Head of caudate nucleus (tissue), 42 donors: ENCODE measurements around the gene NTRK3.
A peak's percentile ranks its signal among the peaks of the same experiment; 100 is the strongest.
"Not testable (repeated sequence)": the region's sequence is repeated elsewhere in the genome, so short reads cannot be mapped to it uniquely, and the experiment has no call there.

Experiments used
- DNase-seq, 42 donors: peaks; one replicate each; pipeline versions ENCODE4 v3.0.0 to v3.0.0-alpha.2; 2020 to 2021; ENCODE audit warnings: mixed read lengths in 7 of 42
- intact Hi-C: fragments of 100-400 bp; cut with DNase I; formaldehyde crosslinking; loops from one replicate; pipeline ENCODE4 v1.15.0; 2022

Gene NTRK3

DNA sequence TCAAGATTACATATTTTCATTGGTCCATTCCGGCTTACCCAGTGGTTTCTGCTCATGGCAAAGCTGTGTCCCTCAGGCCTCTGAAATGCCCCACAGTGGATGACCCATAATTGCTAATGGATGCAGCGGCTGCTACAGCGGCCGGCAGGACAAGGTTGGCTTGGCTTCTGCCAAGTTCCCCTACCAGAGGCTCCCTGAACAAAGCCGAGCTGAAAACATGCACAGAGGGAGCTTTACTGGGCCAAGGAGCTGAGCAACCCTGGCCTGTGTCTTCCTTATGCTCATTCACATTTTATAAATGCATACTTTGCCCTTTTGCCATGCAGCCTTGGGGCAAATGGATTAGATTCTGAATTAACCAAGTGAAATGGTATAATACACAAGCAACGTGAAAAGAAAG is 150.5 kb downstream of the NTRK3 start:
- DNase-seq, result peak in 20 of 42 donors; percentile 17 to 71 (median 28)
- intact Hi-C loops, result no loop called here

GRCh38 chr15:88104357-88104756 is 152.2 kb downstream of the NTRK3 start:
- intact Hi-C loops, result no loop called here
- no peak for DNase-seq

DNA sequence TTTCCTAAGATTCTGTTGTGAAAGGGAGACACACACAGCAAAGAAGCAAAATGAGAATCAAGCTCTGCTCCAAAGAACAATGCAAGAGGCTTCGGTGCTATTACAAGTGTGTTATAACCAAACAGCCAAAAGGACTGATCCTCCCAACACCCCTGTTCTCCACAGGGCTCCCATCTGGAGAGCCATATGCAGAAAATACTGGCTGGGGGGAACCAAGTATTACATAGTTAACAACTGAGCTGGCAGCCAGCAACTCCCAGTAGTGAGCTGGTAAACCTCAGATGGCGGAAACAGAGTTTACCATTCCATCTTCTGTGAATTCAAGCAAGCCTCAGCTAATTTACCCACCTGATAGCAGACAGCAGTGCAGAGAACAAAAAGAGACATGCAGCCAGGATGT is 156.4 kb downstream of the NTRK3 start:
- no peak for DNase-seq
- intact Hi-C loops, result no loop called here

DNA sequence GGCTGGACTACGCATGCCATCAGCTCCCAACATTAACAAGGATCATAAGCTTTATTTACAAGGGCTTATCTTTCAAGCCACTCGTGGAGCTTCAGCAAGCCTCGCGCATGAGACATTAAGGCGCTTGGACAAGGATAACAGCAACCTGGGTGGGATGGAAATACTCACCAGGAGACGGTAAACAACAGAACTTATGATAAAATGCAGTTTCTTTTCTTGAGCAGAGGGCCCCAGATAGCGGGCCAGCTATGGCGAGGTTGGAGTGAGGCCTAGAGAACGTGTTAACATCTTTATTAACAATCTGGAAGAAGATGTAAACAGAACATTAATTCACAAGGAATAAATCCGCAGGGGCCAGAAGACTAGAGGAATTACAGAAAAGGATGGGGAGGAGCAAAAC is 158.2 kb downstream of the NTRK3 start:
- DNase-seq, result no peak

DNA sequence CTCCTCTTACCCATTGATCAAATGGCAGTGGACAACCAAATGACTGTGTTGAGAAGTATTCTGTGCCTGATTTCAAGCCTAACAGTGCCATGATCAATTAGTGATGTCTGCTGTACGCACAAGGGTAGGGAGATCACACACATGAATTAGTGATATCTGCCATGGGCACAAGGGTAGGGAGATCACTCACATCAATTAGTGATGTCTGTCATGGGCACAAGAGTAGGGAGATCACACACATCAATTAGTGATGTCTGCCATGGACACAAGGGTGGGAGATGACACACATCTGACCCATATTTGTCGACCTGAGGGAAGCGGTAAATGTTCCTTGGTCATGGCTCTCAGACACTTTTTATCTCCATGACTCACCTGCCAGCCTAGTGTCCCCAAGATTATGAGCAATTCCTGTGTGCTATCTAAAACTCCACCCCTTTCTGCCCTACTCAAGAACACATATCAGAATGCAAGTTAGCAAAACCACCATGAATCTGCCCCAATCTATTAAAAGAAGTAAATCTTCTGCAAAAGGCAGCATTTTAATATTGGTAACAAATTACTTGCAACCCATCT is 165.0 kb downstream of the NTRK3 start:
- no peak for DNase-seq
- intact Hi-C loops, result no loop called here

More for the DNA sequence above, 158.2 kb downstream of the NTRK3 start:
- intact Hi-C loops, result no loop called here

DNA sequence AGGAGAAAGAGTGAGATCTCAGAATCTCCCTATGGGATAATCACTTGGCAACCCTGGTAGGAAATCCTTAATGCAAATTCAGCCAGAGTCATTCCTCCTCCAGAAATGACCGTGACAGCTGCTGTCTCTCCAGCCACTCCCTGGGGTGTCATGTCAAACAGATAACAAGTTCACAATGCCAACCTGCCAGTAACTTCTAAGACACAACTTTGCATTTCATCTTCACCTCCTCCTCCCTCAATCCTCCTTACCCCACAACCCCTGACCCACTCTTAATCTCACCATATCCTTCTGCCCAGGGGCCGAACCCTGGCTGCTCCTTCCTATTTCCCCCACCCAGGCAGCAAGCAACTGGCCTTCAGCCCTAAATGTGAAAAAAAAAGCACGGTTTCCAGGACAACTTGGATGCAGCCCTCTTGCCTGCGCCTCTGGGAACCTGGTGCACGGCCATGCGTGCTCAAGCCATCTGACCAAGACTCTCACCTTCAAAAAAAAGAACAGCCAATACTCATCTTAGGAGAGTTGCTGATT is 166.0 kb downstream of the NTRK3 start:
- DNase-seq, result peak in 7 of 42 donors; percentile 10 to 50 (median 27)
- intact Hi-C loops, result no loop called here

DNA sequence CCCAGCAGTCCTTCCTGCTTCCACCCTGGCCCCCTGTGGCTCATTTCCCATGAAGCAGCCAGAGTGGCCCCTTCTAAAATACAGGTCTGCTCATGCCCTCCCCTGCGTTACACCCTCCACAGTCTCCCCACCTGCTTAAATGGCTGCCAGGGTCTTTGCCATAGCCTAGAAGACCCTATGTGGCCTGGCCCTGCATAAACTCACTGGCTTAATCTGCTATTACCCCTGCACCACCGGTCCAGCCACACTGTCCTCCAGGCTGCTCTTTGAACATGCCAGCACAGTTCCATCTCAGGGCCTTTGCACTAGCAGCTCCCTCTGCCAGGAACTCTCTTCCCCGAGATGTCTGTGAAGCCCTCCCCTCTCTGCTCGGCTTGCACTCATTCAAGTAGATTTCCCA is 166.8 kb downstream of the NTRK3 start:
- DNase-seq, result no peak
- intact Hi-C loops, result no loop called here

- intact Hi-C loops, result no loop called here
- no peak for DNase-seq
Observed at GRCh38 chr15:88089024-88089620, 167.4 kb downstream of the NTRK3 start.

DNA sequence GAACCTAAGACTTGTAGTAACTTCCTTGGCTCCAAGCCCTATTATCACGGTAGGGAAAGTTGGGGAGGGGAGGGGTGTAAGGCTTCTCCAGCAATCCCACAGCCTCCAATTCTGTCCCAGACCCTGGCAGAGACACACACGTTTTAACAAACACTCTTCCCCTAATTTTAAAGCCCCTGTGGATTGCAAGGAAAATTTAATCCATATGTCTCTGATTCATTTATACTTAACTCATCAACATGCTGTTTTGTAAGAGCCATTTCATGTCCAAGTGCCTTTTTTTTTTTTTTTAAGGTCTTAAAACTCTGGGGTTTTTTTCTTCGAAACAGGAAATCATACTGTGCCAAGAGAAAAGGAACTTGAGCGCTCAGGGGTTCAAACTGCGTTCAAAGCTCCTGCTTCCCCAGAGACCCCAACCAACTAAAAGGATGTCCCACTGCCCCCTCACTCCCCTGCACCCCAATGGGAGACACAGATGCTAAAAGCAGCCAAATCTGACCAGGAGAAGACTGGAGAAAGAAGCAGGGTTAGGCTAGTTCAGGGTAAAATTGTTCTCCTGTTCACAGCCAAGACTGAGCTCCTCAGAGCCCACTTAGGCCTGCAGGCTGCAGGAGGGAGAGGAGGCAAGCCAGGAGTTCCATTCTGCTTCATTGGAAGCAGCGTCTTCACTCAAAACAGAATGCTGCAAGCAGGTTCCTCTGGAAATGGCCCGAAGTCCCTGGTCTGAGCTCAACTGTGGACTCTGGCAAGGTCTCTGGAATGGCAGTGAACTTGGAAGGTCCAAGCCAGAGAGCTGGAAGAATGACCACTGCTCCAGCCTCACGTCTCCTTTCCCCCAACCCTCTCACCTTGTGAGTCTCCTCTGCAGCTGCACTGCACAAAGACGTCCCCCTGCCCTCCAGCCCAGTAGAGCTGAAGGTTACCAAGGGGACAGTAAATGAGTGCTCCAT is 172.5 kb downstream of the NTRK3 start:
- intact Hi-C loops, result no loop called here
- peak in 2 of 42 donors; percentile 16 to 27 for DNase-seq

DNA sequence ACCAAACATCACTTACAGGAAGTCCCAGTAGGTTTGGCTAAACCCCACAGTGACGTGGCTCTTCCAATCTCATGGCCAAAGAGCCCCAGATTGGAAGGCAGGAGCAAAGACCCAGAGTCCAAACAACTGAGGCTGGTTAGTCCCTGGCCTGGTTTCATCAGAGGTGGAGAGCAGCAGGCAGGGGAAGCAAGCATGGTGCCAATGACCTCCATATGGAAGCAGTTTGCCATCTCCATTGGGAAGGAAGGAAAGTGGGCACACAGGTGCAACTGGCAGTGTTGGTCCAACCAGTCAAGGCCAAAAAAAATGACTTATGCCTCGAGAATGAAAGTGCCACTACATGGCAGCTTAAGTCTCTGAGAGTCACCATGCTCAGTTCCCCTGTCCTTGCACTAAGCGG is 175.9 kb downstream of the NTRK3 start:
- intact Hi-C loops, result no loop called here
- peak in 1 of 42 donors; percentile 9 for DNase-seq

DNA sequence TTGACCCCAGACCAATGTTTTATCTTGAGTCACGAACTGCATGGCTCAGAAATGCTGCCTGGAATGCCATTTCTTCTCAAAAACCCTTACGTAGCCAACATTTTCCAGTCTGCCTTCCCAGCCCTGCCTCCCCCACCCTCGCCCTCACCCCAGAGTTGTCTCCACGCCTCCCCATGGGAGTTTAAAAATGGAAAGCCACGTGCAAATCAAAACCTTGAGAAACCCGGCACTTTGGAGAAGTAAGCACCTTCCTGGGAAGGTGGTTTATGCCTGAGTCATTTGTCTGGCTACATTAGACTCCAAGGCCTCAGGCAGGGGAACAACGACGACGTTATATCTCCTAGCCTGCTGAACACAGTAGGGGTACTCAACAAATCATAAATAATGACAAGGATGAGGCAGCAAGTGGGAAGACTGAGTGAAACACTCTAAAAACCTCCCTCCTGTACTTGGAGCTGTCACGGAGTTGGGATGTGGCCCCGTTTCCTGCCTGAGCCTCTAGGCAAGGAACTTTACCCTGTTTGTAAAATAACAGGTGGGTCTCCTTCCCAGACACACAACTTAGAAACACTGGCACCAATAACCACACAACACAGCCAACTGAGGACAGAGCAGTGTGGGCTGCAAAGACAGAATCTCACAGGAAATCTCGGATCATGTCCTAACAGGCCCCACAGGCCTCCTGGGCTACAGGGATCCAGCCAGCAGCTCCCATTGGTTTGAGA is 179.1 kb downstream of the NTRK3 start:
- DNase-seq, result peak in 39 of 42 donors; percentile 17 to 86 (median 57)
- intact Hi-C loops, result no loop called here

DNA sequence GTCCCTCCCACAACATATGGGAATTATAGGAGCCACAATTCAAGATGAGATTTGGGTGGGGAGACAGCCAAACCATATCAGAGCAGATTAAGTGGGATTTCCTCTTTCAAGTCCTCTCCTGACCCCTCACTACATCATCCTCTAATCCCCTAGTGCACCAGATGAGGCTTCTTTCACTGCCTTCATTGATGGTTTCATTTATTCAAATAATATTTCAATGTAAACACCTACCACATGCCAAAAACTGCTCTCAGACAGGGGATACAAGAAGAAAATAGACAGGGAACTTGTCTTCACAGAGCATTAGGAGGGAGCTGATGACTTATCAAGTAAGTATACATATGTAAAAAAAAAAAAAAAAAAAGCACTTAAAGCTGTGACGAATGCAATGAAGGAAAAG is 180.2 kb downstream of the NTRK3 start:
- DNase-seq, result no peak
- intact Hi-C loops, result no loop called here

DNA sequence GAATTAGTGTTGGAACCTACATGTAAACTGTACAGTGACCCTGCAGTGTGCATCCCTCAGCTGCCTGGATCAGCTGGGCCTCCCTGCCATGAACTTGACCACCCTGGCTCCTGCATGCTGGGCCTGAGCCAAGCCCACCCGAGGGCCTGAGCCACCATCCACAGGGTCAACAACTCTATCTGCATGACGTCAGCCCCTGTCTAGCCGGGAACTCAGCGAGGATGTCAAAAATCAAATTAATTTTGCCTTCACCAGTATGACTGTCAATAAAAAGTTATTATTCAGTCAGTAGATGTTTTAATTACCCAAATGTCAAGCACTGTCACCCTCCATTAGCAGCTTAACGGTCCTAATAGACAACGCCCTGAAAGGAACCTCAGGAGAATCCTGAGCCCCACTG is 181.4 kb downstream of the NTRK3 start:
- intact Hi-C loops, result no loop called here

DNA sequence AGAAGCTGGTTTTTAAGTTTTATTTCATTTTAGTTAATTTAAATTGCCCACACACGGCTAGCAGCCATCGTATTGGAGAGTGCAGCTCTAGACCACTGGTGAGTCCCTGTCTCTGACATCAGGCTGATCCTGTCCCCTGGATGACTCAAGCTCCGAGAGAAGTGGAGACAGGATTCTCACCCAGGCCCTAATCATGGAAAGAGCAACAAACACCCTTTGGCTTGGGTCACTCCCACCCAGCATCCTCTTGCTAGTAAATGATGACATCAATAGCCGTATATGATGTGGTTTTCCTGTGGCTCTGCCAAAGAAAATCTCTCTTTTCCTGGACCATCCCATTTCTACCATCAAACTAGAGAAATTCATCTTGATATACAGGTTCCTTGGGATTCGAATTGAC is 182.2 kb downstream of the NTRK3 start:
- intact Hi-C loops, result no loop called here
- no peak for DNase-seq

More for the DNA sequence above, 181.4 kb downstream of the NTRK3 start:
- no peak for DNase-seq

DNA sequence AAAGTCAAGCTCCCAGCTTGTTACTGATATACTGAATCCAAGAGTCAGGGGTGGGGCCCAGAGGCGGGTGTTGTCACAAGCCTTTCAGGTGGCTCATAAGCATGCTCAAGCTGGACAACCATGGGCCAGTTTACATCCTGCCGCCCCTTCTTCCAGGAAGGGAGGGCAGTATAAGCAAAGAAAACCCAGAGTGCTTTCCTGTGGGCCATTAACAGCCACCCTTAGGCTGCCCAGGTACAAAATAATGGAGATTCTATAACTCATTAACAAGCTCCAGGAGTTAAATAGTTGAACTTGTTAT is 183.2 kb downstream of the NTRK3 start:
- no peak for DNase-seq
- intact Hi-C loops, result no loop called here

DNA sequence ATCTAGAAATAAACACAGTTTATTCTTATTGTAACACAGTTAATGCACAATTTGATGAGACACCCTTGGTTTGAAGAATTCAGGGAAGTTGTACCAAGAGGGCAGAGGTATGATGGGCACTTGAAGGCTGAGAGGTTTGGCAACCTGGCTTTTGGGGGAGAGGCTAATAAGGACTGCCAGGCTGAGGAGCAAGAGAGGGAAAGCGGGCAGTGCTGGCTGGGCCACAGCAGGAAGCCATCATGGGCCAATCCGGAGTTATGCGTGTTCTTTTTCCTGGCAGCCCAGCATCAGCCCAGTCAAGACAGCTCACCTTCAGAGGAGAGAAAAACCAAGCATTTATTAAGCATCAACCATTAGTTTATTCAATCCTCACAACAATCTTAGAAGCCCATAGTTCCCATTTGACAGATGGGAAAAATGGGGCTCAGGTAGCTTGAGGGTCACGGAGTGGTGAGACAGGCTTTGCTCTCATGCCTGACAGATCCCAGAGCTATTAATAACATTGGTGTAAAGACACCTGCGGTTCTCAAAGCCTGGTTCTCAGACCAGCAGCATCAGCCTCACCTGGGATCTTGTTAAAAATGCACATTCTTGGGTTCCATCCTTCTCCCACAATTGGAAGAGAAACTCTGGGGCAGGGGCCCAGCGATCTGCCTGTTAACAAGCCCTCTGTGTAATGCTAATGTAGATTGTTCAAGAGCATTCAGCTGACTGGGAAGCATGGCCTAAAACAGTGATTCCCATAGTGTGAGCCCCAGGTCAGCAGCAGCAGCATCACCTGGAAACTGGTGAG is 183.7 kb downstream of the NTRK3 start:
- intact Hi-C loops, result no loop called here
- peak in 1 of 42 donors; percentile 59 for DNase-seq

DNA sequence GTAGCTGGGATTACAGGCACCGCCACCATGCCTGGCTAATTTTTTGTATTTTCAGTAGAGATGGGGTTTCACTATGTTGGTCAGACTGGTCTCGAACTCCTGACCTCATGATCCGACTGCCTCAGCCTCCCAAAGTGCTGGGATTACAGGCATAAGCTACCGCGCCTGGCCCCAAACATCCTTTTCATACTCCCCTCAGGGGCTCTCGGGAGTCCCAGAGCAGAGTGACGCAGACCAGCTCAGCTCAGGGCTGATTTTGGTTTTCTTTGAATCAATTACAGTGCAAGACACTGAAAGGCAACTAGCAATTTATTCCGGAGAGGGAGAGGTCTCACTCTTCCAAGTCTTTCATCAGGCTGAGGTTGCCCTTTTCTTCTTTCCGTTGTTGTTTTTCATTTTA is 184.4 kb downstream of the NTRK3 start:
- intact Hi-C loops, DNase-seq: not testable (repeated sequence)

GRCh38 chr15:88071141-88071540 is 185.4 kb downstream of the NTRK3 start:
- DNase-seq, result peak in 3 of 42 donors; percentile 18 to 35 (median 30)
- intact Hi-C loops, result no loop called here

GRCh38 chr15:88069561-88069960 is 187.0 kb downstream of the NTRK3 start:
- intact Hi-C loops, result no loop called here
- DNase-seq, result no peak
